GM19238 (cell line): ENCODE measurements around the gene RORC.
"Not testable (repeated sequence)": the region's sequence is repeated elsewhere in the genome, so short reads cannot be mapped to it uniquely, and the experiment has no call there.

Source experiments
- DNase-seq: peaks from one replicate; pipeline ENCODE4 v3.0.0; 2011; ENCODE audit warnings: low spot score; ENCODE audit not compliant: insufficient read length

The RORC gene

GRCh38 chr1:151806170-151806569 lies 25.4 kb downstream of the RORC start:
- DNase-seq = no peak

- no peak for DNase-seq
These were observed 26.4 kb downstream of the RORC start, which contains the start of gene LINGO4 for GRCh38 chr1:151805066-151805820. Gene LINGO4, minus strand, starts transcription at chr1:151805419. Its CDS starts 2,715 bp downstream, at chr1:151802704.

- DNase-seq = no peak
These were observed 27.7 kb downstream of the RORC start for GRCh38 chr1:151803915-151804314.

GRCh38 chr1:151803164-151803563 lies 28.4 kb downstream of the RORC start:
- no peak for DNase-seq

GRCh38 chr1:151802372-151802771 lies 29.2 kb downstream of the RORC start:
- DNase-seq = no peak

- DNase-seq = no peak
These were observed 29.8 kb downstream of the RORC start for GRCh38 chr1:151801846-151802245.

GRCh38 chr1:151801310-151801820 lies 30.2 kb downstream of the RORC start:
- no peak for DNase-seq

- no peak for DNase-seq
These were observed 30.8 kb downstream of the RORC start for GRCh38 chr1:151800830-151801229.

GRCh38 chr1:151799179-151800022 lies 32.2 kb downstream of the RORC start:
- no peak for DNase-seq

GRCh38 chr1:151798571-151798970 lies 33.0 kb downstream of the RORC start:
- no peak for DNase-seq

GRCh38 chr1:151790940-151791651 lies 40.5 kb downstream of the RORC start:
- DNase-seq = no peak

GRCh38 chr1:151790071-151790939 lies 41.3 kb downstream of the RORC start, which contains the start of gene TDRKH:
Gene TDRKH, minus strand, starts transcription at chr1:151790500. Its CDS starts 7,478 bp downstream, at chr1:151783022.
- peak; percentile 96 for DNase-seq

GRCh38 chr1:151787689-151788088 lies 43.9 kb downstream of the RORC start:
- no peak for DNase-seq

- DNase-seq = no peak
These were observed 47.8 kb downstream of the RORC start for GRCh38 chr1:151783796-151784195.

GRCh38 chr1:151782741-151783140 lies 48.9 kb downstream of the RORC start:
- DNase-seq = no peak

- not testable (repeated sequence) for DNase-seq
These were observed 49.6 kb downstream of the RORC start for GRCh38 chr1:151782026-151782425.

GRCh38 chr1:151780736-151781135 lies 50.9 kb downstream of the RORC start:
- not testable (repeated sequence) for DNase-seq

GRCh38 chr1:151779852-151780251 lies 51.8 kb downstream of the RORC start:
- no peak for DNase-seq

- no peak for DNase-seq
These were observed 54.3 kb downstream of the RORC start for GRCh38 chr1:151777317-151777716.

- DNase-seq = no peak
These were observed 54.9 kb downstream of the RORC start for GRCh38 chr1:151776665-151777062.
